ENCODE results near the gene CSF2RB.

CSF2RB gene

DNA sequence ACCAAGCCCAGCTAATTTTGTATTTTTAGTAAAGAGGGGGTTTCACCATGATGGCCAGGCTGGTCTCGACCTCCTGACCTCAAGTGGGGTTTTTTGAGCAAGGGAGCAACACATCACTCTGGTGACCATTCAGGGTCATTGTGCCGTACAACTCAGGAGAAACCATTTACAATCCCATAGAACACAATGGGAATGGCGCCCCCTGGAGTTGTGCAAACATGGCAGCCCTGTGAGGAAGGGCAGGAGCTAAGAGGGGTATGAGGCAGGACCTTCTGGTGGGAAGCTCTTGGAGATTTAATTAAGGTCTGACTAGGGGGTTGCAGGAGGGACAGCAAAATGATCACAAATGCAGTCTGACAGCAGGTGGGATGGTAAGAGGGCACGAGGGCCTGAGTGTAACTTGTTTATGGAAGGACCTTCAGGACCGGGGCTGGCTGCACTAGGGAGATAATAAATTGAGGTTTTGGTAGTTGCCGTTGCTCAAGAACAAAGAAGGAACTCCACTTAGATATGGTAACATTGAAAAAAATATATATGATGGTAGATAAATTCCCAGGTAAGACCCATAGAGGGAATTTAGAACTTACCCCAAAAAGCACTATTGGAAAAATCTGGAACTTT is 9.1 kb upstream of the CSF2RB start:
- no peak overlapping the region for H3K27ac ChIP-seq (ENCODE audit: low read depth, low read length)
- H3K36me3 ChIP-seq (ENCODE audit: insufficient read depth, low read length) = no peaks in the 10 kb centered on the region
- H3K4me1 ChIP-seq (ENCODE audit: control insufficient read depth, insufficient read depth, low read length, unreplicated experiment) = no peaks in the 10 kb centered on the region
- H2AFZ ChIP-seq (ENCODE audit: low read length, unreplicated experiment) = no peak overlapping the region
- no peaks in the 10 kb centered on the region for H3K79me2 ChIP-seq (ENCODE audit: control insufficient read depth, insufficient read depth, low read length, unreplicated experiment)
- peaks cover 12% of the 10 kb centered on the region; the same call in 1 of the 2 replicates for H3K27me3 ChIP-seq (ENCODE audit: insufficient read depth, low read length)
- no peak overlapping the region for H3K4me3 ChIP-seq (ENCODE audit: low read depth, low read length)

- H3K36me3 ChIP-seq (ENCODE audit: insufficient read depth, low read length) = no peaks in the 10 kb centered on the region
- no peak overlapping the region for H2AFZ ChIP-seq (ENCODE audit: low read length, unreplicated experiment)
- H3K79me2 ChIP-seq (ENCODE audit: control insufficient read depth, insufficient read depth, low read length, unreplicated experiment) = no peaks in the 10 kb centered on the region
- H3K27ac ChIP-seq (ENCODE audit: low read depth, low read length) = no peak overlapping the region
- peaks cover 27% of the 10 kb centered on the region for H3K27me3 ChIP-seq (ENCODE audit: insufficient read depth, low read length)
- H3K4me3 ChIP-seq (ENCODE audit: low read depth, low read length) = no peak overlapping the region
- H3K4me1 ChIP-seq (ENCODE audit: control insufficient read depth, insufficient read depth, low read length, unreplicated experiment) = no peaks in the 10 kb centered on the region
Observed at GRCh38 chr22:36907253-36908195, 5.9 kb upstream of the CSF2RB start.

GRCh38 chr22:36910461-36910860 is 3.0 kb upstream of the CSF2RB start:
- Histone ChIP-seq H3K4me1 (ENCODE audit: control insufficient read depth, insufficient read depth, low read length, unreplicated experiment) (no peaks in the 10 kb centered on the region), H3K27me3 (ENCODE audit: insufficient read depth, low read length) (peaks cover 27% of the 10 kb centered on the region), H2AFZ (ENCODE audit: low read length, unreplicated experiment) (no peak overlapping the region)

GRCh38 chr22:36911887-36912661 is 1.4 kb upstream of the CSF2RB start:
- Histone ChIP-seq H3K27me3 (ENCODE audit: insufficient read depth, low read length) (peaks cover 37% of the 10 kb centered on the region), H3K79me2 (ENCODE audit: control insufficient read depth, insufficient read depth, low read length, unreplicated experiment) (no peaks in the 10 kb centered on the region), H3K27ac (ENCODE audit: low read depth, low read length) (no peak overlapping the region), H3K4me3 (ENCODE audit: low read depth, low read length) (no peak overlapping the region), H2AFZ (ENCODE audit: low read length, unreplicated experiment) (no peak overlapping the region), H3K4me1 (ENCODE audit: control insufficient read depth, insufficient read depth, low read length, unreplicated experiment) (no peaks in the 10 kb centered on the region), H3K36me3 (ENCODE audit: insufficient read depth, low read length) (no peaks in the 10 kb centered on the region)

More at GRCh38 chr22:36910461-36910860, 3.0 kb upstream of the CSF2RB start:
- Histone ChIP-seq H3K4me3 (ENCODE audit: low read depth, low read length) (no peak overlapping the region), H3K27ac (ENCODE audit: low read depth, low read length) (no peak overlapping the region), H3K36me3 (ENCODE audit: insufficient read depth, low read length) (no peaks in the 10 kb centered on the region), H3K79me2 (ENCODE audit: control insufficient read depth, insufficient read depth, low read length, unreplicated experiment) (no peaks in the 10 kb centered on the region)

DNA sequence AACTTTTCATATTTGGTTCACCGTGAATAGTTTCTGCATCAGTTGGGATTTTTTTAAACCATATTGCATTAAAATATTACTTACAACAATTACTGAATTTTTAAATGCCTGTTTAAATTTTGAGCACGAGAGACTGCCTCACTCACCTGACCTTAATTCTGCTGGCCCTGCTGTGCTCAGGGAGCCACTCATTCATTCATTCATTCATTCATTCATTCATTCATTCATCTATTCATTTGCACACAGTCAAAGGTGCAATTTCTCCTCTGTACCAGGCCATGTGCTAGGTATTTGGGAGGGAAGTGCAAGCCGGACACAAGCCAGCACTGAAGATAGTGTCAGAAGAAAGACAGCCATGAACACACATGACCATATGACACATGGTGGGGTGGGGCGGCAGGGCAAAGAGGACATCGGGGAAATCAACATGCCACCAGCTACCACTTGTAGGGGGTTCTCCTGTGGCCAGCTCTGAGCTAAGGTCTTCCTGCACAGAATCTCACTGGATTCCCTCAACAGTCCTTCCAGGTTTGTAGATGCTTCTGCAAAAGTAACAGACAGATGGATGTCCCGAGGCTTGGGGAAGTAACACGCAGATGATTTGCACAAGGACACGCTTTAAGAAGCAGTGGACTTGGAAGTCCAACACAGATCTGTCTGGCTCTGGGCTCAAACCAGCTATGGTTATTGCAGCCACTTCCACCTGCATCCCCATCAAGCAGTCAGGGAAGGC is 568 bp upstream of the CSF2RB start:
- H3K27ac ChIP-seq (ENCODE audit: low read depth, low read length) = no peak overlapping the region
- H3K4me1 ChIP-seq (ENCODE audit: control insufficient read depth, insufficient read depth, low read length, unreplicated experiment) = no peaks in the 10 kb centered on the region
- no peaks in the 10 kb centered on the region for H3K36me3 ChIP-seq (ENCODE audit: insufficient read depth, low read length)
- H2AFZ ChIP-seq (ENCODE audit: low read length, unreplicated experiment) = no peak overlapping the region
- no peaks in the 10 kb centered on the region for H3K79me2 ChIP-seq (ENCODE audit: control insufficient read depth, insufficient read depth, low read length, unreplicated experiment)
- H3K4me3 ChIP-seq (ENCODE audit: low read depth, low read length) = no peak overlapping the region
- peaks cover 38% of the 10 kb centered on the region for H3K27me3 ChIP-seq (ENCODE audit: insufficient read depth, low read length)

GRCh38 chr22:36914390-36914752 is 943 bp downstream of the CSF2RB start:
- no peaks in the 10 kb centered on the region for H3K36me3 ChIP-seq (ENCODE audit: insufficient read depth, low read length)
- peaks cover 42% of the 10 kb centered on the region for H3K27me3 ChIP-seq (ENCODE audit: insufficient read depth, low read length)
- no peak overlapping the region for H3K27ac ChIP-seq (ENCODE audit: low read depth, low read length)
- no peak overlapping the region for H2AFZ ChIP-seq (ENCODE audit: low read length, unreplicated experiment)
- H3K79me2 ChIP-seq (ENCODE audit: control insufficient read depth, insufficient read depth, low read length, unreplicated experiment) = no peaks in the 10 kb centered on the region
- H3K4me3 ChIP-seq (ENCODE audit: low read depth, low read length) = no peak overlapping the region
- H3K4me1 ChIP-seq (ENCODE audit: control insufficient read depth, insufficient read depth, low read length, unreplicated experiment) = no peaks in the 10 kb centered on the region

- no peaks in the 10 kb centered on the region for H3K79me2 ChIP-seq (ENCODE audit: control insufficient read depth, insufficient read depth, low read length, unreplicated experiment)
- no peak overlapping the region for H2AFZ ChIP-seq (ENCODE audit: low read length, unreplicated experiment)
- no peak overlapping the region for H3K27ac ChIP-seq (ENCODE audit: low read depth, low read length)
- H3K4me1 ChIP-seq (ENCODE audit: control insufficient read depth, insufficient read depth, low read length, unreplicated experiment) = no peaks in the 10 kb centered on the region
- H3K27me3 ChIP-seq (ENCODE audit: insufficient read depth, low read length) = peaks cover 33% of the 10 kb centered on the region
- no peaks in the 10 kb centered on the region for H3K36me3 ChIP-seq (ENCODE audit: insufficient read depth, low read length)
- no peak overlapping the region for H3K4me3 ChIP-seq (ENCODE audit: low read depth, low read length)
Observed at GRCh38 chr22:36916034-36916433, 2.6 kb downstream of the CSF2RB start.

GRCh38 chr22:36918586-36919284 is 5.3 kb downstream of the CSF2RB start:
- Histone ChIP-seq H3K79me2 (ENCODE audit: control insufficient read depth, insufficient read depth, low read length, unreplicated experiment) (no peaks in the 10 kb centered on the region), H3K4me1 (ENCODE audit: control insufficient read depth, insufficient read depth, low read length, unreplicated experiment) (no peaks in the 10 kb centered on the region), H3K27me3 (ENCODE audit: insufficient read depth, low read length) (peaks cover 20% of the 10 kb centered on the region), H2AFZ (ENCODE audit: low read length, unreplicated experiment) (no peak overlapping the region), H3K27ac (ENCODE audit: low read depth, low read length) (no peak overlapping the region), H3K36me3 (ENCODE audit: insufficient read depth, low read length) (no peaks in the 10 kb centered on the region), H3K4me3 (ENCODE audit: low read depth, low read length) (no peak overlapping the region)

GRCh38 chr22:36921309-36922104 is 8.1 kb downstream of the CSF2RB start:
- H3K4me3 ChIP-seq (ENCODE audit: low read depth, low read length) = no peak overlapping the region
- peaks cover 16% of the 10 kb centered on the region for H3K27me3 ChIP-seq (ENCODE audit: insufficient read depth, low read length)
- H2AFZ ChIP-seq (ENCODE audit: low read length, unreplicated experiment) = no peak overlapping the region
- no peaks in the 10 kb centered on the region for H3K4me1 ChIP-seq (ENCODE audit: control insufficient read depth, insufficient read depth, low read length, unreplicated experiment)
- no peaks in the 10 kb centered on the region for H3K79me2 ChIP-seq (ENCODE audit: control insufficient read depth, insufficient read depth, low read length, unreplicated experiment)
- no peak overlapping the region for H3K27ac ChIP-seq (ENCODE audit: low read depth, low read length)
- no peaks in the 10 kb centered on the region for H3K36me3 ChIP-seq (ENCODE audit: insufficient read depth, low read length)
